HEK293 (cell line): ENCODE data around the gene SH3BGR.

ENCODE experiments used
- CTCF ChIA-PET: fragments of 350-600 bp; formaldehyde crosslinking; extraction: SDS; loops from one replicate; lab custom pipeline; 2021; ENCODE audit warnings: antibody characterized with exemption; lab: Yijun Ruan, JAX
- POLR2A ChIA-PET: fragments of 300-600 bp; formaldehyde crosslinking; extraction: SDS; loops from one replicate; lab custom pipeline; 2020; ENCODE audit warnings: antibody characterized with exemption, inconsistent platforms; lab: Yijun Ruan, JAX
- H3K27ac ChIP-seq: fragments of 200-500 bp; sonication (Bioruptor generic); 2 replicates; pipeline ENCODE4 v1.5.1; 2014; ENCODE audit warnings: low read depth, low read length, control low read depth, inconsistent platforms; ENCODE audit errors: extremely low read depth
- H3K36me3 ChIP-seq, 2 experiments: fragments of 200-500 bp in 1 of 2; sonication (Bioruptor generic) in 1 of 2; 1 replicate in 1 of 2; 2 replicates in 1 of 2; pipeline ENCODE4 v1.5.1; 2014 to 2017; ENCODE audit warnings: inconsistent platforms in 2 of 2, low read length in 2 of 2; ENCODE audit not compliant: control insufficient read depth in 2 of 2, insufficient read depth in 1 of 2
- H3K4me1 ChIP-seq: fragments of 200-500 bp; sonication (Bioruptor generic); 2 replicates; pipeline ENCODE4 v1.5.1; 2014; ENCODE audit warnings: mild to moderate bottlenecking, low read length, inconsistent platforms; ENCODE audit not compliant: control insufficient read depth, insufficient read depth
- H3K4me3 ChIP-seq: 2 replicates; pipeline ENCODE4 v1.5.1; 2011; ENCODE audit warnings: low read depth, mild to moderate bottlenecking, control low read depth, low read length, moderate library complexity
- H3K9me3 ChIP-seq: fragments of 200-500 bp; sonication (Bioruptor generic); 2 replicates; pipeline ENCODE4 v1.5.1; 2014; ENCODE audit warnings: low read depth, low read length, inconsistent platforms; ENCODE audit not compliant: control insufficient read depth, insufficient read depth
- GLI2 ChIP-seq: fragments of 450-650 bp; formaldehyde crosslinking; IDR thresholded peaks from 2 replicates; pipeline ENCODE4; 2017; ENCODE audit warnings: missing biosample characterization, missing genetic modification characterization, low read depth, borderline replicate concordance
- KLF17 ChIP-seq: fragments of 450-650 bp; formaldehyde crosslinking; IDR thresholded peaks from 2 replicates; pipeline ENCODE4 v1.5.1; 2016; ENCODE audit warnings: missing biosample characterization, missing genetic modification characterization
- KLF7 ChIP-seq: fragments of 450-650 bp; formaldehyde crosslinking; IDR thresholded peaks from 2 replicates; pipeline ENCODE4 v1.5.1; 2016; ENCODE audit warnings: missing biosample characterization, missing genetic modification characterization, borderline replicate concordance
- KLF8 ChIP-seq: fragments of 450-650 bp; formaldehyde crosslinking; IDR thresholded peaks from 2 replicates; pipeline ENCODE4 v1.5.1; 2016; ENCODE audit warnings: missing biosample characterization, missing genetic modification characterization
- OSR2 ChIP-seq: fragments of 450-650 bp; formaldehyde crosslinking; IDR thresholded peaks from 2 replicates; pipeline ENCODE4 v1.5.1; 2016; ENCODE audit warnings: missing biosample characterization, missing genetic modification characterization
- OVOL3 ChIP-seq: fragments of 450-650 bp; formaldehyde crosslinking; IDR thresholded peaks from 2 replicates; pipeline ENCODE4 v1.5.1; 2016; ENCODE audit warnings: missing biosample characterization, missing genetic modification characterization
- SETDB1 ChIP-seq: IDR thresholded peaks from one replicate; pipeline ENCODE4 v1.6.1; 2017; ENCODE audit warnings: mild to moderate bottlenecking, low read length, moderate library complexity, mixed read lengths; ENCODE audit not compliant: insufficient read length
- SP2 ChIP-seq: fragments of 450-650 bp; formaldehyde crosslinking; IDR thresholded peaks from 2 replicates; pipeline ENCODE4 v1.5.1; 2016; ENCODE audit warnings: missing biosample characterization, missing genetic modification characterization
- SP7 ChIP-seq: fragments of 450-650 bp; formaldehyde crosslinking; IDR thresholded peaks from 2 replicates; pipeline ENCODE4 v1.5.1; 2016; ENCODE audit warnings: missing biosample characterization, missing genetic modification characterization
- YY2 ChIP-seq: fragments of 450-650 bp; formaldehyde crosslinking; IDR thresholded peaks from 2 replicates; pipeline ENCODE4 v1.5.1; 2016; ENCODE audit warnings: missing biosample characterization, missing genetic modification characterization
- ZBTB8A ChIP-seq: fragments of 450-650 bp; formaldehyde crosslinking; IDR thresholded peaks from 2 replicates; pipeline ENCODE4 v1.5.1; 2016; ENCODE audit warnings: missing biosample characterization, missing genetic modification characterization
- ZIC2 ChIP-seq: fragments of 450-650 bp; formaldehyde crosslinking; IDR thresholded peaks from 2 replicates; pipeline ENCODE4 v1.5.1; 2016; ENCODE audit warnings: missing biosample characterization, missing genetic modification characterization
- ZNF184 ChIP-seq: fragments of 450-650 bp; IDR thresholded peaks from 2 replicates; pipeline ENCODE4 v1.5.1; 2018; ENCODE audit warnings: missing biosample characterization, mild to moderate bottlenecking, missing genetic modification characterization
- ZNF302 ChIP-seq: fragments of 450-650 bp; formaldehyde crosslinking; IDR thresholded peaks from 2 replicates; pipeline ENCODE4 v1.5.1; 2016; ENCODE audit warnings: missing biosample characterization, missing genetic modification characterization, low read depth
- ZNF394 ChIP-seq: fragments of 450-650 bp; formaldehyde crosslinking; IDR thresholded peaks from 2 replicates; pipeline ENCODE4 v1.5.1; 2016; ENCODE audit warnings: missing biosample characterization, missing genetic modification characterization, mild to moderate bottlenecking, moderate library complexity, borderline replicate concordance
- ZNF660 ChIP-seq: fragments of 450-650 bp; IDR thresholded peaks from 2 replicates; pipeline ENCODE4 v1.5.1; 2018; ENCODE audit warnings: missing biosample characterization, mild to moderate bottlenecking, missing genetic modification characterization
- ZNF830 ChIP-seq: fragments of 450-650 bp; IDR thresholded peaks from 2 replicates; pipeline ENCODE4 v1.5.0; 2018; ENCODE audit warnings: missing biosample characterization, missing genetic modification characterization, low read depth, mild to moderate bottlenecking, moderate library complexity
- TF ChIP-seq, protein P1 (sequence below): fragments of 450-650 bp; formaldehyde crosslinking; optimal IDR thresholded peaks from 2 replicates; pipeline ENCODE3; 2016; ENCODE audit warnings: missing biosample characterization, mild to moderate bottlenecking, missing genetic modification characterization
- TF ChIP-seq, protein P2 (sequence below): fragments of 450-650 bp; formaldehyde crosslinking; IDR thresholded peaks from 2 replicates; pipeline ENCODE4 v1.5.1; 2016; ENCODE audit warnings: missing biosample characterization, missing genetic modification characterization
- TF ChIP-seq, protein P3 (sequence below): fragments of 450-650 bp; formaldehyde crosslinking; IDR thresholded peaks from 2 replicates; pipeline ENCODE4 v1.5.1; 2016; ENCODE audit warnings: missing biosample characterization, missing genetic modification characterization
- TF ChIP-seq, protein P4 (sequence below): fragments of 450-650 bp; formaldehyde crosslinking; IDR thresholded peaks from 2 replicates; pipeline ENCODE4 v1.5.1; 2016; ENCODE audit warnings: missing biosample characterization, missing genetic modification characterization
- TF ChIP-seq, protein P5 (sequence below): fragments of 450-650 bp; formaldehyde crosslinking; IDR thresholded peaks from 2 replicates; pipeline ENCODE4 v1.5.1; 2017; ENCODE audit warnings: missing biosample characterization, missing genetic modification characterization

Gene SH3BGR

DNA sequence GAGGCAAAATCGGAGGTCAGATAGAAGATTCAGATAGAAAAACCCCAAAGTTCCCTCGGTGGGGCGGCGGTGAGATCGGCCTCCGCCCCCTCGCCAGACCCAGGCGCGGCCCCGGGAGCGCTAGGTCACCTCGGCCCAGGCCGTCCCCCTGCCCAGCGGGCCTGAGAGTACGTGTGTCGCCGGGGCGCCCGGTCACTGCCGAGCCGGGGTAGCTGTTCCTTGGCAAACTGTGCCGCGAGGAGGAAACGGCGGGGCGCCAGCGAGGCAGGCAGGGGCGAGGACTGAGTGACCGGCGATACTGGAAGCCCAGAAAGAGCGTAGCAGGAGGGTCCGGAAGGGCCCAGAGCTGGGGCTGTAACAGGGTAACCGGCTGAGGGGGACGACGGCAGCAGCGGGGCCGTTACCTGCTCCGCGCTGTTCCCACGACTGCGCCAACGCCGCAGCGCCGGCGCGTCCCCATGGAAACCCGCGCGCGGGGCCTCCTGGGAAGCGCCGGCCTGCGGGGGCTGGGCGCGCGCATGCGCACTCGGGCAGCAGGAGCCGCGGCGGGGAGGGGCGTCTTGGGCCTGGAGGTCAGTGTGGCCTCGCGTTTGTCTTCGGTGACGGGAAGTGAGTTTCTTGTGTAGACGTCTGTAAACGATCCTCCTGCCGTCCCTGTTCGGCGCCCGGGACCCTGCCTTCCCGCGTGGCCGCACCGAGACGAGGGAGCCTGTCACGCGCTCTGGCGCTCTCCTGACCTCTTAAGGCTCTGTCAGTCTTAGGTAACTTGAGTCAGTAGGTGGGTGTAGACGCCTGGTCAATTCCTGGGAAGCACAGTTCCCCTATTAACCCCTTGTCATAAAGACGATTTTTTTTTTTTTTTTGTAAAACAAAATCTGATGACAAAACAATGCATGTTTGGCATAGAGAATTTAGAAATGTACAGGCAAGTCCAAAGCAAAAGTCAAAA is 6.2 kb upstream of the SH3BGR start, which contains the start of gene LCA5L:
TSS of gene LCA5L (minus strand) at position 458 of the 949 bp plus-strand sequence. CDS start 17,285 bp downstream, outside the sequence.
- no peaks in the 10 kb centered on the region for H3K36me3 ChIP-seq
- peaks cover 6% of the 10 kb centered on the region for H3K4me1 ChIP-seq
- H3K9me3 ChIP-seq, result no peaks in the 10 kb centered on the region
- peak within 1 kb of the TSS; percentile 76 for H3K27ac ChIP-seq
- POLR2A ChIA-PET, result interaction anchor here (0.6 to 0.7 kb wide), 3 partner anchors 58 to 452 kb away, joined by 3 to 11 read pairs (median 3); no protein-coding TSS in a partner anchor
- CTCF ChIA-PET, result interaction anchor here (0.5 to 1.5 kb wide), 5 partner anchors 34 to 940 kb away, joined by 3 to 7 read pairs (median 4); no protein-coding TSS in a partner anchor
- peak within 1 kb of the TSS; percentile 84 for H3K4me3 ChIP-seq
- TF ChIP-seq, protein P1, sequence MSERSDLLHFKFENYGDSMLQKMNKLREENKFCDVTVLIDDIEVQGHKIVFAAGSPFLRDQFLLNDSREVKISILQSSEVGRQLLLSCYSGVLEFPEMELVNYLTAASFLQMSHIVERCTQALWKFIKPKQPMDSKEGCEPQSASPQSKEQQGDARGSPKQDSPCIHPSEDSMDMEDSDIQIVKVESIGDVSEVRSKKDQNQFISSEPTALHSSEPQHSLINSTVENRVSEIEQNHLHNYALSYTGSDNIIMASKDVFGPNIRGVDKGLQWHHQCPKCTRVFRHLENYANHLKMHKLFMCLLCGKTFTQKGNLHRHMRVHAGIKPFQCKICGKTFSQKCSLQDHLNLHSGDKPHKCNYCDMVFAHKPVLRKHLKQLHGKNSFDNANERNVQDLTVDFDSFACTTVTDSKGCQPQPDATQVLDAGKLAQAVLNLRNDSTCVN (tag by site-specific recombination), result peak; percentile 95
- TF ChIP-seq, protein P2, sequence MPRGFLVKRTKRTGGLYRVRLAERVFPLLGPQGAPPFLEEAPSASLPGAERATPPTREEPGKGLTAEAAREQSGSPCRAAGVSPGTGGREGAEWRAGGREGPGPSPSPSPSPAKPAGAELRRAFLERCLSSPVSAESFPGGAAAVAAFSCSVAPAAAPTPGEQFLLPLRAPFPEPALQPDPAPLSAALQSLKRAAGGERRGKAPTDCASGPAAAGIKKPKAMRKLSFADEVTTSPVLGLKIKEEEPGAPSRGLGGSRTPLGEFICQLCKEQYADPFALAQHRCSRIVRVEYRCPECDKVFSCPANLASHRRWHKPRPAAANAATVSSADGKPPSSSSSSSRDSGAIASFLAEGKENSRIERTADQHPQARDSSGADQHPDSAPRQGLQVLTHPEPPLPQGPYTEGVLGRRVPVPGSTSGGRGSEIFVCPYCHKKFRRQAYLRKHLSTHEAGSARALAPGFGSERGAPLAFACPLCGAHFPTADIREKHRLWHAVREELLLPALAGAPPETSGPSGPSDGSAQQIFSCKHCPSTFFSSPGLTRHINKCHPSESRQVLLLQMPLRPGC (tag by site-specific recombination), result 0 out of 2 replicates have a peak, but pooled peaks have one; percentile 42
- TF ChIP-seq ZNF302, result no peak
- TF ChIP-seq, protein P3, sequence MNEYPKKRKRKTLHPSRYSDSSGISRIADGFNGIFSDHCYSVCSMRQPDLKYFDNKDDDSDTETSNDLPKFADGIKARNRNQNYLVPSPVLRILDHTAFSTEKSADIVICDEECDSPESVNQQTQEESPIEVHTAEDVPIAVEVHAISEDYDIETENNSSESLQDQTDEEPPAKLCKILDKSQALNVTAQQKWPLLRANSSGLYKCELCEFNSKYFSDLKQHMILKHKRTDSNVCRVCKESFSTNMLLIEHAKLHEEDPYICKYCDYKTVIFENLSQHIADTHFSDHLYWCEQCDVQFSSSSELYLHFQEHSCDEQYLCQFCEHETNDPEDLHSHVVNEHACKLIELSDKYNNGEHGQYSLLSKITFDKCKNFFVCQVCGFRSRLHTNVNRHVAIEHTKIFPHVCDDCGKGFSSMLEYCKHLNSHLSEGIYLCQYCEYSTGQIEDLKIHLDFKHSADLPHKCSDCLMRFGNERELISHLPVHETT (tag by site-specific recombination), result 0 out of 2 replicates have a peak, but pooled peaks have one; percentile 59
- no peak for TF ChIP-seq YY2 (tag by site-specific recombination)
- TF ChIP-seq ZNF660 (tag by site-specific recombination), result 0 out of 2 replicates have a peak, but pooled peaks have one; percentile 11
- peak; percentile 22; the same call in 1 of the 2 replicates for TF ChIP-seq SP2 (tag by site-specific recombination)
- TF ChIP-seq GLI2 (tag by site-specific recombination), result no peak
- TF ChIP-seq, protein P4, sequence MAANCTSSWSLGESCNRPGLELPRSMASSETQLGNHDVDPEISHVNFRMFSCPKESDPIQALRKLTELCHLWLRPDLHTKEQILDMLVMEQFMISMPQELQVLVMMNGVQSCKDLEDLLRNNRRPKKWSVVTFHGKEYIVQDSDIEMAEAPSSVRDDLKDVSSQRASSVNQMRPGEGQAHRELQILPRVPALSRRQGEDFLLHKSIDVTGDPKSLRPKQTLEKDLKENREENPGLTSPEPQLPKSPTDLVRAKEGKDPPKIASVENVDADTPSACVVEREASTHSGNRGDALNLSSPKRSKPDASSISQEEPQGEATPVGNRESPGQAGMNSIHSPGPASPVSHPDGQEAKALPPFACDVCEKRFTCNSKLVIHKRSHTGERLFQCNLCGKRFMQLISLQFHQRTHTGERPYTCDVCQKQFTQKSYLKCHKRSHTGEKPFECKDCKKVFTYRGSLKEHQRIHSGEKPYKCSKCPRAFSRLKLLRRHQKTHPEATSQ (tag by site-specific recombination), result 0 out of 2 replicates have a peak, but pooled peaks have one; percentile 23
- TF ChIP-seq OSR2 (tag by site-specific recombination), result 0 out of 2 replicates have a peak, but pooled peaks have one; percentile 6
- no peak for TF ChIP-seq ZNF830
- 0 out of 2 replicates have a peak, but pooled peaks have one; percentile 37 for TF ChIP-seq KLF7
- TF ChIP-seq OVOL3, result 0 out of 2 replicates have a peak, but pooled peaks have one; percentile 21
- peak; percentile 52; the same call in 1 of the 2 replicates for TF ChIP-seq KLF8
- peak; percentile 71 for TF ChIP-seq SP7 (tag by site-specific recombination)
- TF ChIP-seq, protein P5, sequence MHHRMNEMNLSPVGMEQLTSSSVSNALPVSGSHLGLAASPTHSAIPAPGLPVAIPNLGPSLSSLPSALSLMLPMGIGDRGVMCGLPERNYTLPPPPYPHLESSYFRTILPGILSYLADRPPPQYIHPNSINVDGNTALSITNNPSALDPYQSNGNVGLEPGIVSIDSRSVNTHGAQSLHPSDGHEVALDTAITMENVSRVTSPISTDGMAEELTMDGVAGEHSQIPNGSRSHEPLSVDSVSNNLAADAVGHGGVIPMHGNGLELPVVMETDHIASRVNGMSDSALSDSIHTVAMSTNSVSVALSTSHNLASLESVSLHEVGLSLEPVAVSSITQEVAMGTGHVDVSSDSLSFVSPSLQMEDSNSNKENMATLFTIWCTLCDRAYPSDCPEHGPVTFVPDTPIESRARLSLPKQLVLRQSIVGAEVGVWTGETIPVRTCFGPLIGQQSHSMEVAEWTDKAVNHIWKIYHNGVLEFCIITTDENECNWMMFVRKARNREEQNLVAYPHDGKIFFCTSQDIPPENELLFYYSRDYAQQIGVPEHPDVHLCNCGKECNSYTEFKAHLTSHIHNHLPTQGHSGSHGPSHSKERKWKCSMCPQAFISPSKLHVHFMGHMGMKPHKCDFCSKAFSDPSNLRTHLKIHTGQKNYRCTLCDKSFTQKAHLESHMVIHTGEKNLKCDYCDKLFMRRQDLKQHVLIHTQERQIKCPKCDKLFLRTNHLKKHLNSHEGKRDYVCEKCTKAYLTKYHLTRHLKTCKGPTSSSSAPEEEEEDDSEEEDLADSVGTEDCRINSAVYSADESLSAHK (tag by site-specific recombination), result peak; percentile 56; the same call in 1 of the 2 replicates
- peak; percentile 66 for TF ChIP-seq ZIC2 (tag by site-specific recombination)
- TF ChIP-seq ZBTB8A (tag by site-specific recombination), result peak; percentile 37; the same call in 1 of the 2 replicates
- peak; percentile 66 for TF ChIP-seq ZNF394 (tag by site-specific recombination)
- 0 out of 2 replicates have a peak, but pooled peaks have one; percentile 31 for TF ChIP-seq KLF17 (tag by site-specific recombination)
- peak; percentile 53; the same call in 1 of the 2 replicates for TF ChIP-seq ZNF184 (tag by site-specific recombination)
- no peak for TF ChIP-seq SETDB1
